Thyroid gland (tissue), 4 donors: ENCODE results near the gene CGB2. TPM values are rescaled to one million over a fixed set of nuclear protein-coding genes. Genes with fewer than 3 reads are reported as not detected.

Experiments
- DNase-seq, 2 donors: peaks; one replicate each; pipeline ENCODE4 v3.0.0-alpha.2; 2019
- H3K27ac ChIP-seq, 3 donors: fragments of 200-600 bp; sonication (generic); 1 replicate in 2 of 3; 2 replicates in 1 of 3; pipeline ENCODE4 v1.5.1; 2016 to 2019; ENCODE audit warnings: mild to moderate bottlenecking in 1 of 3, moderate library complexity in 1 of 3
- H3K27me3 ChIP-seq: fragments of 200-600 bp; sonication (generic); one replicate; pipeline ENCODE4 v1.5.1; 2019
- H3K36me3 ChIP-seq, 2 donors: fragments of 200-600 bp; sonication (generic); one replicate each; pipeline ENCODE4 v1.5.1; 2016 to 2019
- H3K4me1 ChIP-seq, 2 donors: fragments of 200-600 bp; sonication (generic); one replicate each; pipeline ENCODE4 v1.5.1; 2017 to 2019
- H3K4me3 ChIP-seq, 3 donors: fragments of 200-600 bp; sonication (generic); replicated peaks in 1 of 3; 1 replicate in 2 of 3; 2 replicates in 1 of 3; pipeline ENCODE4 v1.5.1; 2016; ENCODE audit warnings: mild to moderate bottlenecking in 1 of 3
- H3K9me3 ChIP-seq: fragments of 200-600 bp; sonication (generic); one replicate; pipeline ENCODE4 v1.5.1; 2017
- CTCF ChIP-seq, 6 experiments: fragments of 200-600 bp in 3 of 6; fragments of 450-650 bp in 3 of 6; sonication (generic) in 3 of 6; IDR thresholded peaks; one replicate each; pipeline ENCODE4 v1.5.1; 2016 to 2019; ENCODE audit warnings: antibody characterized with exemption in 6 of 6, mild to moderate bottlenecking in 2 of 6, inconsistent platforms in 1 of 6, moderate library complexity in 1 of 6
- POLR2A ChIP-seq, 2 donors: fragments of 450-650 bp; IDR thresholded peaks; one replicate each; pipeline ENCODE4 v1.6.1; 2017; ENCODE audit warnings: antibody characterized with exemption in 2 of 2, mild to moderate bottlenecking in 2 of 2, moderate library complexity in 1 of 2
- WGBS, 2 donors: methylation state at CpG; one replicate each; pipeline ENCODE4 v1.1.5; 2017; 5-methylcytosine and 5-hydroxymethylcytosine counted together
- intact Hi-C: fragments of 100-400 bp; cut with DNase I; formaldehyde crosslinking; loops from one replicate; pipeline ENCODE4 v1.15.1; 2023
- total RNA-seq, 4 donors: library from RNA; depleted of rRNA; stranded (reverse); fragments of >200 nt; gene quantifications; one replicate each; pipeline ENCODE4 v1.2.3, GENCODE V29; 2016

CGB2 gene
- total RNA-seq, 4 donors from 2014 or later, result not detected

DNA sequence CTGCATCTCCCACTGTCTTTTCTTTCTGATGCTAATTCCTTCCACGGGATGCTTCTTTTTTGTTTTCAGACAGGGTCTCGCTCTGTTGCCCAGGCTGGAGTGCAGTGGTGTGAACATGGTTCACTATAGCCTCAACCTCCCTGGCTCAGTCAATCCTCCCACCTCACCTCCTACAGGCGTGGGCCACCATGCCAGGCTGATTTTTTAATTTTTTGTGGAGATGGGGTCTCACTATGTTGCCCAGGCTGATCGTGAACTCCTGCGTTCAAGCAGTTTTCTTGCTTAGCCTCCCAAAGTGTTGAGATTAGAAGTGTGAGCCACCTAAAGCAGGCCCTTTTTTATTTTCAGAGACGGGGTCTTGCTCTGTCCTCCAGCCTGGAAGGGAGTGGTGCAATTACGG, 43.4 kb upstream of the CGB2 start:
- DNase-seq, result no peak
- peaks cover 12 to 32% of the 10 kb centered on the region in 2 donors for H3K36me3 ChIP-seq
- H3K4me3 ChIP-seq, result no peak overlapping the region
- intact Hi-C loops, result no loop called here
- H3K27me3 ChIP-seq, result no peaks in the 10 kb centered on the region
- H3K9me3 ChIP-seq, result no peaks in the 10 kb centered on the region
- WGBS, 2 donors, result 95 to 97% methylated on average over 7 of the region's 7 CpGs
- no peak overlapping the region for H3K27ac ChIP-seq
- H3K4me1 ChIP-seq, result peaks cover 12% of the 10 kb centered on the region in 2 donors
- TF ChIP-seq POLR2A (IDR thresholded peaks at IDR 0.05), result no peak
- no peak for TF ChIP-seq CTCF (IDR thresholded peaks at IDR 0.05)

GRCh38 chr19:48988860-48989259, 42.8 kb upstream of the CGB2 start:
- Histone ChIP-seq H3K9me3 (no peaks in the 10 kb centered on the region), H3K4me3 (no peak overlapping the region), H3K27me3 (no peaks in the 10 kb centered on the region), H3K36me3 (peaks cover 12 to 30% of the 10 kb centered on the region in 2 donors), H3K4me1 (peaks cover 12% of the 10 kb centered on the region in 2 donors), H3K27ac (no peak overlapping the region)
- intact Hi-C loops, result no loop called here
- WGBS, 2 donors, result 94 to 98% methylated on average over 9 of the region's 9 CpGs
- TF ChIP-seq CTCF (IDR thresholded peaks at IDR 0.05) (no peak), POLR2A (IDR thresholded peaks at IDR 0.05) (no peak)
- no peak for DNase-seq

DNA sequence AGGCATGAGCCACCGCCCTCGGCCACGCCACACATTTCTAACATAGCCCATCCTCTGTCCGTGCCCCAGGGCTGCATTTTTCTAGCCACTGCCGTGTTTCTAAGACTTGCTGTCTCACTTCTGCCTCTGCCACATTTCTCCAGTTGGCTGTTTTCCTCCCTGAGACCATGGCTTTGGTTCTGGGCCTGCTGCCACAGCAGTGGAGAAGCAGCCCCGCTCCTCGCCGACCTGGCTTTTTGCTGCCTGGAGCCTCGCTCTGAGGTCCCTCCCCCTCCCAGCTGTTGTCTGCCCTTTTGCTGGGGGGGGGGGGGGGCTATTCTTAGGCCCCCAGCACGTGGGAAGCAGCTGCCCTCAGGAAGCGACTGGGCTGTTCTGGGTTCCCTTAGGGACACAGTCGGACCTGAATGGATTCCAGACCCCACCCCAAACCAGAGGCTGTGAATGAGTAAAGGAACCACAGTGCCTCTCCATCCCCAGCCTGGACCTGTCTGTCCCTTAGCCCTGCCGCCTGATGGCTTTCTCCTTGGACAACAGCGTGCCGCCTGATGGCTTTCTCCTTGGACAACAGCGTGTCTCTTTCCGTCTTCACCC, 41.9 kb upstream of the CGB2 start:
- peaks cover 7 to 20% of the 10 kb centered on the region in 2 donors for H3K36me3 ChIP-seq
- peaks cover 20 to 21% of the 10 kb centered on the region in 2 donors for H3K4me1 ChIP-seq
- no peaks in the 10 kb centered on the region for H3K9me3 ChIP-seq
- WGBS, 2 donors, result 84 to 88% methylated on average over 15 to 17 of the region's 17 CpGs
- H3K4me3 ChIP-seq, result no peak overlapping the region
- no peak for TF ChIP-seq CTCF (IDR thresholded peaks at IDR 0.05)
- TF ChIP-seq POLR2A (IDR thresholded peaks at IDR 0.05), result no peak
- no peak overlapping the region for H3K27ac ChIP-seq
- intact Hi-C loops, result no loop called here
- DNase-seq, result no peak
- H3K27me3 ChIP-seq, result no peaks in the 10 kb centered on the region

DNA sequence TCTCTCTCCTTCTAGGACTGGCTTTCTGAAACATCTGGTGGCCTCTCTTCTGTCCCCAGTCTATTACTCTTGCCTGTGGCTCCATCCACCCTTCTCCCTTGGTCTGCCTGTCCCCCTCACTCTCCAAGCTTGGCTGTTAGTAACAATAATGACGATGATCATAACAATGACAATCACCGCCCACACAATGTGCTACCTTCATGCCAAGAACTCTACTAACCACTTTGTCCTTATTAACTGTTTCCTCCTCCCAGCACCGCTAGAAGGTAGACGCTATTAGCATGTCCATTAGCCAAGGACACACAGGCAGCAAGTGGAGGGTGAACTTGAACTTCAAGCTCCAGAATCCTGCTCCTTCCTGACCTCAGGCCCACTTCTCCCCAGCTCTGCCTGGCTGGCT, 41.3 kb upstream of the CGB2 start:
- TF ChIP-seq POLR2A (IDR thresholded peaks at IDR 0.05), result no peak
- TF ChIP-seq CTCF (IDR thresholded peaks at IDR 0.05), result no peak
- Histone ChIP-seq H3K4me3 (no peak overlapping the region), H3K27me3 (no peaks in the 10 kb centered on the region), H3K27ac (no peak overlapping the region), H3K36me3 (peaks cover under 1 to 14% of the 10 kb centered on the region in 2 donors), H3K4me1 (peaks cover 20 to 23% of the 10 kb centered on the region in 2 donors), H3K9me3 (no peaks in the 10 kb centered on the region)
- intact Hi-C loops, result no loop called here
- 73 to 79% methylated on average over 4 of the region's 4 CpGs for WGBS, 2 donors
- DNase-seq, result no peak

GRCh38 chr19:48991011-48991609, 40.6 kb upstream of the CGB2 start:
- DNase-seq, result no peak
- Histone ChIP-seq H3K9me3 (no peaks in the 10 kb centered on the region), H3K4me3 (no peak overlapping the region), H3K4me1 (peaks cover 20 to 23% of the 10 kb centered on the region in 2 donors), H3K27me3 (no peaks in the 10 kb centered on the region), H3K27ac (peak overlapping the region in 1 of 3 donors; percentile 90), H3K36me3 (peaks cover 0 to 8% of the 10 kb centered on the region in 2 donors)
- 92 to 93% methylated on average over 13 to 21 of the region's 22 CpGs for WGBS, 2 donors
- intact Hi-C loops, result no loop called here
- TF ChIP-seq POLR2A (IDR thresholded peaks at IDR 0.05) (no peak), CTCF (IDR thresholded peaks at IDR 0.05) (no peak)
